Amniotic epithelial cell (primary cell): Measurements from ENCODE around the gene OSBP.
A peak's percentile ranks its signal among the peaks of the same experiment; 100 is the strongest.
"Not testable (repeated sequence)": the region's sequence is repeated elsewhere in the genome, so short reads cannot be mapped to it uniquely, and the experiment has no call there.

ENCODE experiments used
- DNase-seq: peaks from one replicate; pipeline ENCODE4 v3.0.0-alpha.2; 2010; ENCODE audit warnings: low read depth

The OSBP gene

DNA sequence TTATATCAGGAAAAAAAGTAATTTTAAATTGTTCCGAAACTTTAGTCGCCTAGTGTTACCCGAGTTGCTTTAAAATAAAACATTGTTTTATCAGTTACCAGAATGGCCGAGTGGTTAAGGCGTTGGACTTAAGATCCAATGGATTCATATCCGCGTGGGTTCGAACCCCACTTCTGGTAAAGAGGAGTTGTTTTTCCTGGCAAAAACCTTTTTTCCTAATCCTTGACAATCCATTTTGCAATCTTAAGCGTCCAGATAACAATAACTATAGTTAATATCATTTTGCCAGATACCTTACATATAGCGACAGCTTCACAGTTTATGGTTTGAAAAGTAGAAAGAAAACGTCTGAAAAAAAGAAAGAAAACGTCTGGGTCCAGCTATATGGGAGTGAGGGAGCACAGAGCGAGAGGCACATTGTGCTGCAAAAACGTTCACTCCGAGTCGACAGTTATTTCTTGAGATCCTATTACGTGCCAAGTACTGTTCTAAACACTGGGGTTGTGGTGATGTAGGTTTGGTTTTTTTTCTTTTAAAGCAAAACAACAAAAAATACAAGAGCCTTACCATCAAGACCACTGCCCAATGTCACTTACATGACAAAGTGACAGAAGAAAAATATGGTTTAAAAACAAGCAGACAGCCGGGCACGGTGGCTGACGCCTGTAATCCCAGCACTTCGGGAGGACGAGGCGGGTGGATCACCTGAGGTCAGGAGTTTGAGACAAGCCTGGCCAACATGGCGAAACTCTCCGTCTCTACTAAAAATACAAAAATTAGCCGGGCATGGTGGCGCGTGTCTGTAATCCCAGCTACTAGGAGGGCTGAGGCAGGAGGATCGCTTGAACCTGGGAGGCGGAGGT, 63.7 kb downstream of the OSBP start:
- DNase-seq, result peak; percentile 88

GRCh38 chr11:59550842-59551658, 64.5 kb downstream of the OSBP start:
- DNase-seq, result peak; percentile 90

- peak; percentile 93 for DNase-seq
Measured at GRCh38 chr11:59550368-59550841, 65.2 kb downstream of the OSBP start.

- DNase-seq, result no peak
Measured at GRCh38 chr11:59548309-59548656, 67.3 kb downstream of the OSBP start.

DNA sequence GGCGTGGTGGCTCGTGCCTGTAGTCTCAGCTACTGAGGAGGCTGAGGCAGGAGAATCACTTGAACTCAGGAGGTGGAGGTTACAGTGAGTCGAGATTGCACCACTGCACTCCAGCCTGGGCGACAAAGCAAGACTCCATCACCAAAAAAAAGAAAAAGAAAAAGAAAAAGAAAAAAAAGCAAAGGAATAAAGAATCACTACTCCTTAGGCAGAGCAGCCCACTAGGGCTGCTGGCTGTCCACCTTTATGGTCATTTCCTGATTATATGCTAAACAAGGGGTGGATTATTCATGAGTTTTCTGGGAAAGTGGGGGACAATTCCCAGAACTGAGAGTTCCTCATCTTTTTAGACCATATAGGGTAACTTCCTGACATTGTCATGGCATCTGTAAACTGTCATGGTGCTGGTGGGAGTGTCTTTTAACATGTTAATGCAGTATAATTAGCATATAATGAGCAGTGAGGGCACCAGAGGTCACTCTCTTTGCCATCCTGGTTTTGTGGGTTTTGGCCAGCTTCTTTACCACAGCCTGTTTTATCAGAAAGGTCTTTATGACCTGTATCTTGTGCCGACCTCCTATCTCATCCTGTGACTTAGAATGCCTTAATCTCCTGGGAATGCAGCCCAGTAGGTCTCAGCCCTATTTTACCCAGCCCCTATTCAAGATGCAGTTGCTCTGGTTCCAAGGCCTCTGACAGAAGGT, 67.8 kb downstream of the OSBP start:
- peak; percentile 57 for DNase-seq

DNA sequence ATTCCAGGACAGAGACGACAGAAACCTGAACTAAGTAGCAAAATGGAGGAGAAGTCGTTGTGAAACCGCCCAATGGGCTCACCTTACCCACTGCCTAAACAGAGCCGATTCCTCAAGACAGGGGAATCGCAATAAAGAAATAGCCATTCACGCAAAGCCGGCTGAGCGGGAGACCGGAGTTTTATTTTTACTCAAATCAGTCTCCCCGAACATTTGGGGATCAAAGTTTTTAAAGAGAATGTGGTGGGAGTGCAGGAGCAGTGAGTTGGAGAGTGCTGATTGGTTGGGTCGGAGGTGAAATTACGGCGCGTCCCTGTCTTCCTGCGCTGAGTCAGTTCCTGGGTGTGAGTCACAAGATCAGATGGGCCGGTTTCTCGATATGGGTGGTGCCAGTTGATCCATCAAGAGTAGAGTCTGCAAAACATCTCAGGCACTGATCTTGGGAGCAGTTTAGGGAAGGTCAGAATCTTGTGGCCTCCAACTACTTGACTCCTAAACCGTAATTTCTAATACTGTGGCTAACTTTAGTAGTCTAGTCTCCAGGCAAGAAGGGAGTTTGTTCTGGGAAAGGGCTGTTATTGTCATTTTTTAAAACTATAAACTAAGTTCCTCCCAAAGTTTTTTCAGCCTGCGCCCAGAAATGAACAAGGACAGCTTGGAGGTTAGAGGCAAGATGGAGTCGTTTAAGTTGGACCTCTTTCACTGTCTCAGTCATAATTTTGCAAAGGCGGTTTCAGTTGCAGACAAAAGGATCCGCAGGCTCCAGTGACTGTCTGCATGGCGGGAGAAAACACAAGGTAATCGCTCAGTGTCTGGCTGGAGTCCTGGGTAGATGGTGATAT, 70.2 kb downstream of the OSBP start:
- peak; percentile 87 for DNase-seq

GRCh38 chr11:59544869-59545178, 70.8 kb downstream of the OSBP start:
- DNase-seq, result no peak

GRCh38 chr11:59543713-59544112, 71.9 kb downstream of the OSBP start:
- DNase-seq, result not testable (repeated sequence)

DNA sequence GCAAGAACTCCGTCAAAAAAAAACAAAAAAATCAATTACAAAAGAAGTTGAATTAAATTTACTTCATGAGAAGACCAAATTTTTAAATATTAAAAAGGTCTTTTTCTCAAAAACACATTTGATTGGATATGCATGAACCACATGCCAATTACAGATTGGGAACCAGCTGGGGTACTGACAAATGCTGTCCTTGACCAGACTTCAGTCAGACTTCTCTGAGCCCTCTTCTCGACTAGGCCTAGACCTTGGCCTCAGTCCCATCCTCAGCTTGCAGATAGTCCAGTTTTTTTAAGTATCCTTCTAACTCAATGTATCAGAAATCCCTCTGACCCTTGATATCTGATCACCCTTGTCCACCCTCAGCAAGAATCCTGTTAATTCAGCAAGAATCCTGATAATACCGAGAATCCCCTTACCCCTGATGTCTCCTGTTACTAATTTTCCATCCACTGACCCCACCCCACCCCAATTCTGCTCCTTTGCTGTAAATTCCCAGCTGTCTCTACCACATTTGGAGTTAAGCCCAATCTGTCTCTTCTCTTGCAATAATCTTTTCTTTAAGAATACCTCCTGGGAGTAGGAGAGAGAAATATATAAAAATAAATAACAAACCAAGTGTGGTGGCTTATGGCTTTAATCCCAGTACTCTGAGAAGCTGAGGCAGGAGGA, 73.3 kb downstream of the OSBP start:
- no peak for DNase-seq

- DNase-seq, result no peak
Measured at GRCh38 chr11:59534676-59535075, 80.9 kb downstream of the OSBP start.

DNA sequence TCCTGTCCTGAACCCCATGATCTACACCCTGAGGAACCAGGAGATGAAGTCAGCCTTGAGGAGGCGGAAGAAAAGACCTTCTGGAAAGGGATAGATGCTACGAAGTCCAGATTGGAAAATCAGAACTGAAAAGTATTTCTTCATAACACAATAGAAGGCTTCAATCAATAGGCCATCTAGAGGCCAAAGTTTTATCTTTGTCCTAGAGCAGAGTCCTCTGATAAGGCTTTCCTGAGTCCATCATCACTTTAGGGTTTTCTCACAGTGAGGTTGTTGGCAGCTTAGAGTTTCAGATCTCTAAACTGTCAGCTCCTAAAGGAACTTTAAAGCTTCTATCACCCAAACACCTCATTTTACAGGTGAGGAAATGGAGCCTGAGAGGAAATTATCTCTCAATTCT, 83.0 kb downstream of the OSBP start:
- no peak for DNase-seq

- no peak for DNase-seq
Measured at GRCh38 chr11:59528711-59529110, 86.9 kb downstream of the OSBP start.
